Measurements from ENCODE around the gene DSCAML1. TPM values are rescaled to one million over a fixed set of nuclear protein-coding genes. Genes with fewer than 3 reads are reported as not detected.

The DSCAML1 gene
- total and polyA plus RNA-seq, 10 of the 15 experiments (the other 5 are each of a cell fraction or from before 2014, with no cell fraction given) = 0.03 to 0.18 (median 0.06) TPM; not detected in 1

DNA sequence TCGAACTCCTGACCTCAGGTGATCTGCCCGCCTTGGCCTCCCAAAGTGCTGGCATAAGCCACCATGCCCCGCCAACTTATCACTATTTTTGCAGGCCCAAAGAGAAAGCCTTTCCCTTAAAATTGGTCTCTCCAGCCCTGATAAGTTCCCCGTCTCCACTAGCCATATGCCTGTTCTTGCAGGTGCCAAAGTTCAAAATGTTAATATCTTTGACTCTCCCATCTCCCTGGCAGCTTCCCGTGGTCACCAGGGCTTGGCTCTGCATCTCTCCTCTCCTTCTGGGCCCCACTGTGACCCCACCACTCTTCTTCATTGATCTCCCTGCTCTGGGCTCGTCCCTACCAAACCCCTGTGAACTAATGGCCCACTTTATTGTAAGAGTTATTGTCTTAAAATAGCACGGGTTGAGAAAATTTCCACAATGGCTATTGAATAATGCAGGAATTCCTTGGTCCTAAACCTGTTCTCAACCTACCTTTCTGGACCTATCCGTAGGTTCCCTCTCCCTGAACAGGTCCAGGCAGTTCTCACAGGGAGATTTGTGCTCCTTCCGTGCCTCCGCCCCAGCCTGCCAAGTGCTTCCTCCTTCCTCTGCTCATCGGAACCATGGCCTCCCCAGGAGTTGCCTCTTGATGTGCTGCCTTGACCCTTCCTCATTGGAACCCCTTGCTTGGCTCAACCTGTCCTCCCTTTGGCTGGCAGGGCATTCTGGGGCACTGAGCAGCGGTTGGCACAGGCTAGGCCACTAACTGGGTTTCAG is 147.5 kb downstream of the DSCAML1 start:
- H3K79me2 ChIP-seq (ENCODE audit: control insufficient read depth, insufficient read depth, low read length) = no peaks in the 10 kb centered on the region
- no peaks in the 10 kb centered on the region for H3K9me3 ChIP-seq (replicated peaks; ENCODE audit: control insufficient read depth, insufficient read depth, low read length)
- ChIA-PET RAD21 (ENCODE audit: unreplicated experiment) (no interaction called here), POLR2A (no interaction called here), SMC1A (ENCODE audit: uncharacterized antibody, unreplicated experiment) (no interaction called here), CTCF (no interaction called here)
- no peaks in the 10 kb centered on the region for H4K20me1 ChIP-seq (ENCODE audit: control insufficient read depth, insufficient read depth)
- ATAC-seq = no peak
- H2AFZ ChIP-seq (ENCODE audit: control insufficient read depth, low read depth, low read length) = no peak overlapping the region
- no peak overlapping the region for H3K4me3 ChIP-seq
- in situ Hi-C loops (cut with MboI) = no loop called here
- no peak for DNase-seq (ENCODE audit: low read depth, low spot score)
- no peak overlapping the region for H3K4me2 ChIP-seq (ENCODE audit: control insufficient read depth, insufficient read depth)
- FAIRE-seq = no peak
- peaks cover 2% of the 10 kb centered on the region in 2 experiments; a peak in 2 of 4 replicates for H3K27me3 ChIP-seq (replicated peaks in 1 of 2; ENCODE audit: control insufficient read depth in 2 of 2, insufficient read depth in 2 of 2, low read length in 1 of 2)
- H3K36me3 ChIP-seq (ENCODE audit: control insufficient read depth in 2 of 2, insufficient read depth in 2 of 2, low read length in 1 of 2) = no peaks in the 10 kb centered on the region
- 39% methylated on average over 12 of the region's 12 CpGs for WGBS (ENCODE audit: insufficient coverage, insufficient replicate concordance, low lambda C conversion rate, missing lambda C conversion rate)
- H3K9ac ChIP-seq (ENCODE audit: control insufficient read depth, insufficient read depth, low read length) = no peak overlapping the region
- H3K27ac ChIP-seq (ENCODE audit: control insufficient read depth, insufficient read depth) = no peak overlapping the region
- no TSS peak for BruUV-seq (replicated peaks)
- TF ChIP-seq, protein P1, sequence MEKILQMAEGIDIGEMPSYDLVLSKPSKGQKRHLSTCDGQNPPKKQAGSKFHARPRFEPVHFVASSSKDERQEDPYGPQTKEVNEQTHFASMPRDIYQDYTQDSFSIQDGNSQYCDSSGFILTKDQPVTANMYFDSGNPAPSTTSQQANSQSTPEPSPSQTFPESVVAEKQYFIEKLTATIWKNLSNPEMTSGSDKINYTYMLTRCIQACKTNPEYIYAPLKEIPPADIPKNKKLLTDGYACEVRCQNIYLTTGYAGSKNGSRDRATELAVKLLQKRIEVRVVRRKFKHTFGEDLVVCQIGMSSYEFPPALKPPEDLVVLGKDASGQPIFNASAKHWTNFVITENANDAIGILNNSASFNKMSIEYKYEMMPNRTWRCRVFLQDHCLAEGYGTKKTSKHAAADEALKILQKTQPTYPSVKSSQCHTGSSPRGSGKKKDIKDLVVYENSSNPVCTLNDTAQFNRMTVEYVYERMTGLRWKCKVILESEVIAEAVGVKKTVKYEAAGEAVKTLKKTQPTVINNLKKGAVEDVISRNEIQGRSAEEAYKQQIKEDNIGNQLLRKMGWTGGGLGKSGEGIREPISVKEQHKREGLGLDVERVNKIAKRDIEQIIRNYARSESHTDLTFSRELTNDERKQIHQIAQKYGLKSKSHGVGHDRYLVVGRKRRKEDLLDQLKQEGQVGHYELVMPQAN (conservative IDR thresholded peaks at IDR 0.05) = no peak
- TF ChIP-seq SREBF2 (IDR thresholded peaks at IDR 0.05; ENCODE audit: low read length) (no peak), PRDM15 (CRISPR knock-in tag; IDR thresholded peaks at IDR 0.05) (no peak), FOXM1 (IDR thresholded peaks at IDR 0.05; ENCODE audit: low read depth, low read length) (no peak), MEF2A (IDR thresholded peaks at IDR 0.05; ENCODE audit: insufficient read depth, low read depth, low read length) (no peak)
- intact Hi-C loops (cut with micrococcal nuclease; ENCODE audit: unreplicated experiment) = no loop called here
- no peaks in the 10 kb centered on the region for H3K4me1 ChIP-seq (ENCODE audit: control insufficient read depth, insufficient read depth, low read length)

Data from GM12878 (cell line).